Measurements from ENCODE around the gene ESYT3. TPM values are rescaled to one million over a fixed set of nuclear protein-coding genes. Genes with fewer than 3 reads are reported as not detected.

The ESYT3 gene
- total and polyA plus RNA-seq, 2 experiments from 2014 or later, result 3.5 to 8.2 TPM

DNA sequence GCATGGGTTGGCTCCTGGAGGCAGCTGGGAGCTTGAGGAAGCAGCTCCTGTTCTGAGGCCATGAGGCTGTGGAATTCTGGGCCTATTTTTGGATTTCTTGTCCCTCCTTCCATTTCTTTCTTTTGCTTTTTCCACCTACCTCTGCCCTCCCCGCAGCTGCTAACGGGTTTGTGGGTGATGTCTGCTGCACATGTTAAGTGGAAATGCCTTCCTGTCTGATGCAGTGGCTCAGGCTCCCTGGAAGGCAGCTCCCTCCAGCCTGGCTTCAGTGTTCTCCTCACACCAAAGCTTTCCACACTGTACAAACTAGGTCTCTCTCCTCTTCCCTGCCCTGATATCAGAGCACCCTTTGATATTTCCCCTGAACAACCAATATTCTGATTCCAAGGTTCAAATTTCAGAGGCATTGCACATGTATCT lies 33.8 kb upstream of the ESYT3 start:
- 0 out of 2 replicates have a peak, but pooled peaks cover 3% of the 10 kb centered on the region for H3K4me1 ChIP-seq (ENCODE audit: insufficient read depth)
- H3K9me2 ChIP-seq (ENCODE audit: insufficient read depth), result peaks cover 10% of the 10 kb centered on the region; the same call in 1 of the 2 replicates
- H4K20me1 ChIP-seq (replicated peaks; ENCODE audit: insufficient read depth), result no peaks in the 10 kb centered on the region
- no peak overlapping the region for H2AFZ ChIP-seq
- ATAC-seq (no peak), DNase-seq (ENCODE audit: low spot score) (no peak)
- no peaks in the 10 kb centered on the region; the same call in 1 of the 2 replicates for H3K36me3 ChIP-seq (ENCODE audit: insufficient read depth)
- H3K4me2 ChIP-seq, result no peak overlapping the region
- no peaks in the 10 kb centered on the region for H3K79me2 ChIP-seq (replicated peaks; ENCODE audit: insufficient read depth)
- H3F3A ChIP-seq (replicated peaks; ENCODE audit: low read depth), result no peaks in the 10 kb centered on the region
- H3K36me3 Mint-ChIP-seq (ENCODE audit: low read depth), result peaks cover 17% of the 10 kb centered on the region
- no peaks in the 10 kb centered on the region; the same call in 1 of the 3 replicates for H3K9me3 Mint-ChIP-seq
- no peak overlapping the region for H3K4me3 Mint-ChIP-seq
- TF ChIP-seq EZH2phosphoT487 (IDR thresholded peaks at IDR 0.05; ENCODE audit: unreplicated experiment) (no peak), NANOG (IDR thresholded peaks at IDR 0.05; ENCODE audit: borderline replicate concordance) (no peak), POLR2AphosphoS5 (IDR thresholded peaks at IDR 0.05; ENCODE audit: low read depth) (no peak), CREB1 (CRISPR knock-in tag; IDR thresholded peaks at IDR 0.05; ENCODE audit: low read depth) (no peak), JUNB (IDR thresholded peaks at IDR 0.05; ENCODE audit: unreplicated experiment) (no peak), ZNF114 (CRISPR knock-in tag; IDR thresholded peaks at IDR 0.05) (no peak)
- TF ChIP-seq, protein P1, sequence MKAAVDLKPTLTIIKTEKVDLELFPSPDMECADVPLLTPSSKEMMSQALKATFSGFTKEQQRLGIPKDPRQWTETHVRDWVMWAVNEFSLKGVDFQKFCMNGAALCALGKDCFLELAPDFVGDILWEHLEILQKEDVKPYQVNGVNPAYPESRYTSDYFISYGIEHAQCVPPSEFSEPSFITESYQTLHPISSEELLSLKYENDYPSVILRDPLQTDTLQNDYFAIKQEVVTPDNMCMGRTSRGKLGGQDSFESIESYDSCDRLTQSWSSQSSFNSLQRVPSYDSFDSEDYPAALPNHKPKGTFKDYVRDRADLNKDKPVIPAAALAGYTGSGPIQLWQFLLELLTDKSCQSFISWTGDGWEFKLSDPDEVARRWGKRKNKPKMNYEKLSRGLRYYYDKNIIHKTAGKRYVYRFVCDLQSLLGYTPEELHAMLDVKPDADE (IDR thresholded peaks at IDR 0.05), result no peak
- TF ChIP-seq, protein P2, sequence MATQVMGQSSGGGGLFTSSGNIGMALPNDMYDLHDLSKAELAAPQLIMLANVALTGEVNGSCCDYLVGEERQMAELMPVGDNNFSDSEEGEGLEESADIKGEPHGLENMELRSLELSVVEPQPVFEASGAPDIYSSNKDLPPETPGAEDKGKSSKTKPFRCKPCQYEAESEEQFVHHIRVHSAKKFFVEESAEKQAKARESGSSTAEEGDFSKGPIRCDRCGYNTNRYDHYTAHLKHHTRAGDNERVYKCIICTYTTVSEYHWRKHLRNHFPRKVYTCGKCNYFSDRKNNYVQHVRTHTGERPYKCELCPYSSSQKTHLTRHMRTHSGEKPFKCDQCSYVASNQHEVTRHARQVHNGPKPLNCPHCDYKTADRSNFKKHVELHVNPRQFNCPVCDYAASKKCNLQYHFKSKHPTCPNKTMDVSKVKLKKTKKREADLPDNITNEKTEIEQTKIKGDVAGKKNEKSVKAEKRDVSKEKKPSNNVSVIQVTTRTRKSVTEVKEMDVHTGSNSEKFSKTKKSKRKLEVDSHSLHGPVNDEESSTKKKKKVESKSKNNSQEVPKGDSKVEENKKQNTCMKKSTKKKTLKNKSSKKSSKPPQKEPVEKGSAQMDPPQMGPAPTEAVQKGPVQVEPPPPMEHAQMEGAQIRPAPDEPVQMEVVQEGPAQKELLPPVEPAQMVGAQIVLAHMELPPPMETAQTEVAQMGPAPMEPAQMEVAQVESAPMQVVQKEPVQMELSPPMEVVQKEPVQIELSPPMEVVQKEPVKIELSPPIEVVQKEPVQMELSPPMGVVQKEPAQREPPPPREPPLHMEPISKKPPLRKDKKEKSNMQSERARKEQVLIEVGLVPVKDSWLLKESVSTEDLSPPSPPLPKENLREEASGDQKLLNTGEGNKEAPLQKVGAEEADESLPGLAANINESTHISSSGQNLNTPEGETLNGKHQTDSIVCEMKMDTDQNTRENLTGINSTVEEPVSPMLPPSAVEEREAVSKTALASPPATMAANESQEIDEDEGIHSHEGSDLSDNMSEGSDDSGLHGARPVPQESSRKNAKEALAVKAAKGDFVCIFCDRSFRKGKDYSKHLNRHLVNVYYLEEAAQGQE (IDR thresholded peaks at IDR 0.05; ENCODE audit: unreplicated experiment), result no peak
- H3K27me3 Mint-ChIP-seq (ENCODE audit: insufficient read depth, low read depth, poor library complexity), result peaks cover 8% of the 10 kb centered on the region
- H3K27me3 ChIP-seq (ENCODE audit: insufficient read depth), result no peaks in the 10 kb centered on the region
- no peak overlapping the region for H3K27ac ChIP-seq (ENCODE audit: low read depth)
- H3K27ac Mint-ChIP-seq, result no peak overlapping the region
- peaks cover 32% of the 10 kb centered on the region for H3K4me1 Mint-ChIP-seq
- H3K4me3 ChIP-seq, result no peak overlapping the region

DNA sequence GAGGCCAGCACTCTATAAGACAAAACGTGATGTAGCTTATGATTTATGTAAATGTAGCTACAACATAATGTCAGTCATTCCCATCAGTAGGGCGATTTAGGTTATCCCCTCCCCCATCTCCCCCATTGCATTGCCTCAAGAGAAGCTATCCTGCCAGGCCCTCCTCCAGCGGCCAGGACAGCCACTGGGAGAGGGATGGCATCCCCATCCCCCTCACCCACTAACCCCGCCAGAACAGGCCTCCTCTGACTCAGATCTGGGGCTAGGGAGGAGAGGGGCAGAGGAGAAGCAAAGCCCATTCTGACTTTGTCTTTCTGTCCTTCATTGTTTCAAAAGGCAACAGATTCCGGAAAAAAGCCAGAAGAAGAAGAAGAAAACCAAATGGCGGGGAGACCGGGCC lies 32.6 kb upstream of the ESYT3 start:
- Histone ChIP-seq H4K20me1 (replicated peaks; ENCODE audit: insufficient read depth) (no peaks in the 10 kb centered on the region), H2AFZ (no peak overlapping the region), H3K36me3 (ENCODE audit: insufficient read depth) (no peaks in the 10 kb centered on the region; the same call in 1 of the 2 replicates), H3K4me1 (ENCODE audit: insufficient read depth) (no peaks in the 10 kb centered on the region), H3K4me3 (no peak overlapping the region), H3K27me3 (ENCODE audit: insufficient read depth) (no peaks in the 10 kb centered on the region), H3K79me2 (replicated peaks; ENCODE audit: insufficient read depth) (no peaks in the 10 kb centered on the region), H3F3A (replicated peaks; ENCODE audit: low read depth) (no peaks in the 10 kb centered on the region), H3K27ac (ENCODE audit: low read depth) (no peak overlapping the region), H3K9me2 (ENCODE audit: insufficient read depth) (peaks cover 14% of the 10 kb centered on the region; the same call in 1 of the 2 replicates), H3K4me2 (no peak overlapping the region)
- Mint-ChIP-seq H3K36me3 (ENCODE audit: low read depth) (peaks cover 22% of the 10 kb centered on the region), H3K27me3 (ENCODE audit: insufficient read depth, low read depth, poor library complexity) (peaks cover 9% of the 10 kb centered on the region), H3K27ac (no peak overlapping the region), H3K4me3 (no peak overlapping the region), H3K9me3 (peaks cover 4% of the 10 kb centered on the region; the same call in 1 of the 3 replicates), H3K4me1 (peaks cover 22% of the 10 kb centered on the region)
- peak; percentile 72 for ATAC-seq
- TF ChIP-seq CREB1 (CRISPR knock-in tag; IDR thresholded peaks at IDR 0.05; ENCODE audit: low read depth), result no peak
- TF ChIP-seq NANOG (IDR thresholded peaks at IDR 0.05; ENCODE audit: borderline replicate concordance), result no peak
- TF ChIP-seq EZH2 (IDR thresholded peaks at IDR 0.05; ENCODE audit: low read depth, unreplicated experiment), result no peak
- DNase-seq (ENCODE audit: low spot score), result no peak
